MCF 10A (cell line): ENCODE results near the gene PPFIBP2. TPM values are rescaled to one million over a fixed set of nuclear protein-coding genes. Genes with fewer than 3 reads are reported as not detected.

Experiments used
- BruUV-seq: library from RNA; stranded (reverse); fragments of 400-500 nt; replicated peaks from 2 replicates; lab custom pipeline; 2021; lab: Mats Ljungman, UMichigan
- CTCF ChIA-PET: fragments of 300-600 bp; sonication (Branson Sonifier 250); formaldehyde crosslinking; extraction: SDS; loops from one replicate; lab custom pipeline; 2021; ENCODE audit warnings: antibody characterized with exemption, inconsistent platforms; lab: Yijun Ruan, JAX
- POLR2A ChIA-PET: fragments of 300-600, 350-650 bp; sonication (Branson Sonifier 250); formaldehyde crosslinking; extraction: SDS; loops from one replicate; lab custom pipeline; 2020; ENCODE audit warnings: antibody characterized with exemption, inconsistent platforms; lab: Yijun Ruan, JAX
- DNase-seq: peaks from one replicate; pipeline ENCODE4 v3.0.0-alpha.2; 2018; ENCODE audit not compliant: unreplicated experiment
- H3K27ac Mint-ChIP-seq: one replicate; pipeline ENCODE4 v1.8.0; 2022; ENCODE audit warnings: mild to moderate bottlenecking, low read depth, mixed read lengths; ENCODE audit not compliant: unreplicated experiment
- H3K27me3 Mint-ChIP-seq: one replicate; pipeline ENCODE4 v1.8.0; 2022; ENCODE audit warnings: mixed read lengths; ENCODE audit not compliant: insufficient read depth, unreplicated experiment
- H3K36me3 Mint-ChIP-seq: one replicate; pipeline ENCODE4 v1.8.0; 2022; ENCODE audit warnings: mild to moderate bottlenecking, moderate library complexity, mixed read lengths; ENCODE audit not compliant: insufficient read depth, unreplicated experiment
- H3K4me1 Mint-ChIP-seq: one replicate; pipeline ENCODE4 v1.8.0; 2022; ENCODE audit warnings: mixed read lengths; ENCODE audit not compliant: insufficient read depth, unreplicated experiment
- H3K4me3 Mint-ChIP-seq: one replicate; pipeline ENCODE4 v1.8.0; 2022; ENCODE audit warnings: mild to moderate bottlenecking, moderate library complexity, mixed read lengths; ENCODE audit not compliant: unreplicated experiment
- H3K9me3 Mint-ChIP-seq: one replicate; pipeline ENCODE4 v1.8.0; 2022; ENCODE audit warnings: mixed read lengths; ENCODE audit not compliant: unreplicated experiment
- intact Hi-C: fragments of 100-400 bp; cut with micrococcal nuclease; formaldehyde crosslinking; loops from 2 replicates; pipeline ENCODE4 v1.14.1; 2022
- total RNA-seq: library from RNA; stranded (reverse); gene quantifications from 2 replicates; pipeline ENCODE4 v1.2.3, GENCODE V29; 2022
- TF ChIP-seq, protein P1 (sequence below): fragments of 200-600 bp; IDR thresholded peaks from one replicate; pipeline ENCODE4 v1.8.0; 2022; ENCODE audit warnings: antibody characterized with exemption, mild to moderate bottlenecking; ENCODE audit not compliant: unreplicated experiment

PPFIBP2 gene
- total RNA-seq, 1 experiment from 2014 or later, result 3.5 TPM

DNA sequence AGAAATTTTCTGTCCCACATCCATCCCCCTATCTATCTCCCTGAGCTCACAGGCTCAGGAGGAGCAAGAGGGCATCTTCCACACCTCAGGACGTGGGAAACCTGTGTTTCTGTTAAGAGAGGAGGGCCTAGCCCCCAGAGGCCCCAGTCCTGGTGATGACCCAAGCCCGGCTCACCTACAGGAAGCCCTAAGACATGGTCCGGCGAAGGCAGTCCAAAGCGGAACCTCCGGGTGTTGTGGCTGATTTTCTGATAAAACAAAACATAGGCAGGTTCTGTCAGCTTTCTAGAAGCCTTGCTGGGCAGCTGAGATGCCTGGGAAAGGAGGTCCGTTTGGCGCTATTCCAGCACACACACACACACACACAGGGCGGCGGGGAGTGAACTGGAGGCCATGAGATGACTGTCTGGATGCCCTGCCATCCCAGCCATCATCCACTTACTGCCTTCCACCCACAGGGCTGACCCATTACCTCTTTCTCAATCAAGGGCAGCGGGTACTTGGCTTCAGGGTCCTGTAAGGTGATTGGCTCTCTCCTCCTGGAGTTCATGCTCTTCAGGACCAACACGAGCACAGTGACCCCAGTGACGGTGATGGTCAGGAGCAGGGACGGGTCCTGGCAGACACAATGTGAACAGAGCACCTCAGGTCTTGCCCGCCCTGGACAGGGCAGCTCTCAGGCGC is 158.6 kb downstream of the PPFIBP2 start:
- BruUV-seq, result no TSS peak
- no peaks in the 10 kb centered on the region for H3K9me3 Mint-ChIP-seq
- intact Hi-C loops, result no loop called here
- ChIA-PET CTCF (interaction anchor here (0.6 to 10.2 kb wide), 3 partner anchors 100 to 214 kb away, joined by 3 to 182 read pairs (median 3); no protein-coding TSS in a partner anchor), POLR2A (no interaction called here)
- H3K27ac Mint-ChIP-seq, result no peak overlapping the region
- H3K4me1 Mint-ChIP-seq, result peaks cover 14% of the 10 kb centered on the region
- no peak for DNase-seq
- H3K4me3 Mint-ChIP-seq, result no peak overlapping the region
- no peaks in the 10 kb centered on the region for H3K36me3 Mint-ChIP-seq
- TF ChIP-seq, protein P1, sequence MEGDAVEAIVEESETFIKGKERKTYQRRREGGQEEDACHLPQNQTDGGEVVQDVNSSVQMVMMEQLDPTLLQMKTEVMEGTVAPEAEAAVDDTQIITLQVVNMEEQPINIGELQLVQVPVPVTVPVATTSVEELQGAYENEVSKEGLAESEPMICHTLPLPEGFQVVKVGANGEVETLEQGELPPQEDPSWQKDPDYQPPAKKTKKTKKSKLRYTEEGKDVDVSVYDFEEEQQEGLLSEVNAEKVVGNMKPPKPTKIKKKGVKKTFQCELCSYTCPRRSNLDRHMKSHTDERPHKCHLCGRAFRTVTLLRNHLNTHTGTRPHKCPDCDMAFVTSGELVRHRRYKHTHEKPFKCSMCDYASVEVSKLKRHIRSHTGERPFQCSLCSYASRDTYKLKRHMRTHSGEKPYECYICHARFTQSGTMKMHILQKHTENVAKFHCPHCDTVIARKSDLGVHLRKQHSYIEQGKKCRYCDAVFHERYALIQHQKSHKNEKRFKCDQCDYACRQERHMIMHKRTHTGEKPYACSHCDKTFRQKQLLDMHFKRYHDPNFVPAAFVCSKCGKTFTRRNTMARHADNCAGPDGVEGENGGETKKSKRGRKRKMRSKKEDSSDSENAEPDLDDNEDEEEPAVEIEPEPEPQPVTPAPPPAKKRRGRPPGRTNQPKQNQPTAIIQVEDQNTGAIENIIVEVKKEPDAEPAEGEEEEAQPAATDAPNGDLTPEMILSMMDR, result no peak
- H3K27me3 Mint-ChIP-seq, result no peaks in the 10 kb centered on the region

DNA sequence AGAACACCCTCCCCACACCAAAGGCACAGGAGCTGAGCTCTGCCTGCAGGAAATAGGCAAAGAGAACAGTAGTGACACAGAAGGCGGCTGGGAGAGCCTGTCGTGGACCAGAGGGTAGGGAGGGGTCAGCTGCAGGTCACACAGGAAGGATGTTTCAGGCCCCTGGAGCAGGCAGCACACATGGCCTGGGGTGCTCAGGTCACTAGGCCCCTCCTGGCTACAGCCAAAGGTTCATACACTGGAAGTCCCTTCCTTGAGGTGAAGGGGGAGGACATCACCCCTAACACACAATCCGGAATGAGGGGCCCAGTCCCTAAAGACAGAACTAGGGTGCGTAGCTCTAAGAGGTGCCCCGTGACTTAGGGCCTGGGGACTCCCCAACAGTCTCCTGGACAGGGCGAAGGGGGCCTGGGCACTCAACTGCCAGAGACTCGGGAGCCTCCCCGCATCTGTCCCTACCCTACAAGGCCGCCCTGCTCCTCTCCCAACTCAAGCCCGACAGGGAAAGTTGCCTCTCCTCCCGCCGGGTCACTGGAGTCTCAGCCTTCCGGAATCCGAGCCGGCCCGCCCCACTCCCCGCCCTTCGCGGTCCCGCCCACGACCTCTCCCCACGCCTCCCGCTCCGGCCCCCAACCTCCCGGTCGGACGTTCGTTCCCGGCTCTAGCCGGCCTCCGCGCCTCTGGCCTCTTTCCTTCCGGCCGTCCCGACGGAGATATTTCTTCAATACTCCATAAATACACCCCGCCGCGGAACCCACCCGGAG is 159.3 kb downstream of the PPFIBP2 start, which contains the start of gene CYB5R2:
CYB5R2 (minus strand) TSS at position 541 of the 764 bp plus-strand sequence. CDS start 675 bp downstream, outside the sequence.
- Mint-ChIP-seq H3K4me1 (peaks cover 20% of the 10 kb centered on the region), H3K27me3 (no peaks in the 10 kb centered on the region), H3K36me3 (no peaks in the 10 kb centered on the region), H3K27ac (no peak within 1 kb of the TSS), H3K4me3 (no peak within 1 kb of the TSS), H3K9me3 (no peaks in the 10 kb centered on the region)
- POLR2A ChIA-PET, result no interaction called here
- CTCF ChIA-PET, result interaction anchor here (0.7 to 10.2 kb wide), 2 partner anchors 101 to 188 kb away, joined by 3 to 182 read pairs; no protein-coding TSS in a partner anchor
- DNase-seq, result no peak
- intact Hi-C loops, result no loop called here
- TF ChIP-seq, protein P1, result no peak
- BruUV-seq, result no TSS peak

GRCh38 chr11:7673724-7674434 is 160.1 kb downstream of the PPFIBP2 start:
- no peaks in the 10 kb centered on the region for H3K36me3 Mint-ChIP-seq
- DNase-seq, result no peak
- ChIA-PET POLR2A (no interaction called here), CTCF (interaction anchor here (0.7 kb wide), 1 partner anchor 20 kb away, joined by 3 read pairs; no protein-coding TSS in a partner anchor)
- no peaks in the 10 kb centered on the region for H3K27me3 Mint-ChIP-seq
- H3K9me3 Mint-ChIP-seq, result no peaks in the 10 kb centered on the region
- TF ChIP-seq, protein P1, result no peak
- no peak overlapping the region for H3K27ac Mint-ChIP-seq
- peaks cover 20% of the 10 kb centered on the region for H3K4me1 Mint-ChIP-seq
- intact Hi-C loops, result no loop called here
- no peak overlapping the region for H3K4me3 Mint-ChIP-seq
- no TSS peak for BruUV-seq
